ENCODE data around the gene OR6K3.

The OR6K3 gene

GRCh38 chr1:158686111-158687009, 34.2 kb downstream of the OR6K3 start, which contains the start of gene SPTA1:
Gene SPTA1 (minus strand): TSS chr1:158686715. CDS start chr1:158686517, 198 bp downstream.
- DNase-seq = peak; percentile 44 to 61

- DNase-seq = no peak
These were observed 35.4 kb downstream of the OR6K3 start for GRCh38 chr1:158685085-158685484.

- DNase-seq = peak; percentile 50 to 57
These were observed 38.9 kb downstream of the OR6K3 start for GRCh38 chr1:158681606-158682005.

- no peak for DNase-seq
These were observed 41.2 kb downstream of the OR6K3 start for GRCh38 chr1:158679289-158679688.

GRCh38 chr1:158675563-158676323, 44.8 kb downstream of the OR6K3 start:
- DNase-seq = no peak

- DNase-seq = no peak
These were observed 46.2 kb downstream of the OR6K3 start for GRCh38 chr1:158674302-158674701.

All from inflammatory macrophage treated with lipopolysaccharide for 1 hour (primary cell).